GM21447 (cell line): Measurements from ENCODE around the gene SV2C.

Source experiments
- ATAC-seq: cut with Tn5 transposase; IDR thresholded peaks from one replicate; pipeline ENCODE4 v1.9.1; 2021; ENCODE audit not compliant: unreplicated experiment

SV2C gene

GRCh38 chr5:76376148-76376865, 293.1 kb downstream of the SV2C start:
- ATAC-seq: no peak

GRCh38 chr5:76376866-76377230, 293.7 kb downstream of the SV2C start:
- no peak for ATAC-seq

GRCh38 chr5:76378355-76378754, 295.2 kb downstream of the SV2C start:
- ATAC-seq: no peak

- ATAC-seq: no peak
These were observed 296.1 kb downstream of the SV2C start for GRCh38 chr5:76379316-76379715.

GRCh38 chr5:76379855-76380254, 296.7 kb downstream of the SV2C start:
- ATAC-seq: no peak

- no peak for ATAC-seq
These were observed 297.3 kb downstream of the SV2C start for GRCh38 chr5:76380346-76381066.

- no peak for ATAC-seq
These were observed 300.1 kb downstream of the SV2C start for GRCh38 chr5:76383126-76383832.

- no peak for ATAC-seq
These were observed 301.0 kb downstream of the SV2C start for GRCh38 chr5:76384189-76384588.

GRCh38 chr5:76384705-76385104, 301.5 kb downstream of the SV2C start:
- no peak for ATAC-seq

- no peak for ATAC-seq
These were observed 302.4 kb downstream of the SV2C start for GRCh38 chr5:76385540-76385939.

GRCh38 chr5:76386360-76386759, 303.2 kb downstream of the SV2C start:
- no peak for ATAC-seq

GRCh38 chr5:76388236-76388635, 305.1 kb downstream of the SV2C start:
- ATAC-seq: no peak

GRCh38 chr5:76388791-76389512, 305.8 kb downstream of the SV2C start:
- no peak for ATAC-seq

GRCh38 chr5:76389513-76390154, 306.5 kb downstream of the SV2C start:
- no peak for ATAC-seq

- ATAC-seq: no peak
These were observed 307.8 kb downstream of the SV2C start for GRCh38 chr5:76391014-76391413.

- no peak for ATAC-seq
These were observed 310.0 kb downstream of the SV2C start for GRCh38 chr5:76393035-76393680.

GRCh38 chr5:76397200-76397599, 314.0 kb downstream of the SV2C start:
- ATAC-seq: no peak

GRCh38 chr5:76399268-76399667, 316.1 kb downstream of the SV2C start:
- ATAC-seq: no peak

GRCh38 chr5:76400466-76400865, 317.3 kb downstream of the SV2C start:
- no peak for ATAC-seq

GRCh38 chr5:76401801-76402250, 318.6 kb downstream of the SV2C start:
- ATAC-seq: peak; percentile 27
